PC-3 (cell line): ENCODE data around the gene ING3. TPM values are rescaled to one million over a fixed set of nuclear protein-coding genes. Genes with fewer than 3 reads are reported as not detected.
A peak's percentile ranks its signal among the peaks of the same experiment; 100 is the strongest.

ENCODE experiments used
- ATAC-seq: fragments of 200-7000 bp; cut with Tn5 transposase; 2 replicates; pipeline ENCODE4 v1.9.1; 2020; ENCODE audit warnings: mild to moderate bottlenecking, moderate library complexity
- BruUV-seq: library from RNA; stranded (reverse); fragments of 400-500 nt; replicated peaks from 2 replicates; lab custom pipeline; 2021; lab: Mats Ljungman, UMichigan
- CTCF ChIA-PET: fragments of 300-600 bp; sonication (Branson Sonifier 250); formaldehyde crosslinking; loops from one replicate; lab custom pipeline; 2022; ENCODE audit warnings: antibody characterized with exemption; lab: Charles Lee
- POLR2A ChIA-PET: fragments of 300-600 bp; sonication (Branson Sonifier 250); formaldehyde crosslinking; loops from one replicate; lab custom pipeline; 2022; ENCODE audit warnings: antibody characterized with exemption; ENCODE audit not compliant: unreplicated experiment; lab: Charles Lee
- DNase-seq: peaks from one replicate; pipeline ENCODE4 v3.0.0-alpha.2; 2015
- H2AFZ ChIP-seq: fragments of 300-600 bp; sonication (generic); 2 replicates; pipeline ENCODE4 v1.6.0; 2016; ENCODE audit warnings: antibody characterized with exemption, low read length
- H3F3A ChIP-seq: fragments of 300-600 bp; sonication (generic); one replicate; pipeline ENCODE4 v1.6.0; 2017; ENCODE audit warnings: antibody characterized with exemption, low read length, control low read depth, mild to moderate bottlenecking; ENCODE audit not compliant: unreplicated experiment
- H3K27ac ChIP-seq: fragments of 300-600 bp; sonication (generic); 2 replicates; pipeline ENCODE4 v1.5.1; 2016; ENCODE audit warnings: mild to moderate bottlenecking, low read length
- H3K27me3 ChIP-seq: fragments of 300-600 bp; sonication (generic); 2 replicates; pipeline ENCODE4 v1.6.1; 2016; ENCODE audit warnings: low read length, mixed read lengths
- H3K36me3 ChIP-seq: fragments of 300-600 bp; sonication (generic); 2 replicates; pipeline ENCODE4 v1.6.1; 2016; ENCODE audit warnings: low read depth, mixed run types, low read length, mixed read lengths
- H3K4me1 ChIP-seq: fragments of 300-600 bp; sonication (generic); 2 replicates; pipeline ENCODE4 v1.5.1; 2016; ENCODE audit warnings: low read length; ENCODE audit not compliant: insufficient read depth
- H3K4me2 ChIP-seq: fragments of 300-600 bp; sonication (generic); 2 replicates; pipeline ENCODE4 v1.6.0; 2016; ENCODE audit warnings: low read length
- H3K4me3 ChIP-seq: fragments of 300-600 bp; sonication (generic); 2 replicates; pipeline ENCODE4 v1.5.1; 2016; ENCODE audit warnings: mild to moderate bottlenecking, low read length, mixed read lengths
- H3K79me2 ChIP-seq: fragments of 300-600 bp; sonication (generic); 2 replicates; pipeline ENCODE4 v1.6.1; 2017; ENCODE audit warnings: low read length, mixed read lengths
- H3K9ac ChIP-seq: fragments of 300-600 bp; sonication (generic); 2 replicates; pipeline ENCODE4 v1.6.0; 2016; ENCODE audit warnings: mild to moderate bottlenecking, low read length
- H3K9me2 ChIP-seq: fragments of 300-600 bp; sonication (generic); replicated peaks from 2 replicates; pipeline ENCODE4 v1.6.1; 2016; ENCODE audit warnings: mixed run types, low read length, mixed read lengths
- H3K9me3 ChIP-seq: fragments of 300-600 bp; sonication (generic); 2 replicates; pipeline ENCODE4 v1.6.1; 2016; ENCODE audit warnings: low read length, mixed read lengths
- H4K20me1 ChIP-seq: fragments of 300-600 bp; sonication (generic); 2 replicates; pipeline ENCODE4 v1.6.1; 2016; ENCODE audit warnings: low read length, mixed read lengths
- EZH2 ChIP-seq: fragments of 300-600 bp; sonication (generic); IDR thresholded peaks from one replicate; pipeline ENCODE4 v1.6.1; 2017; ENCODE audit warnings: antibody characterized with exemption, mild to moderate bottlenecking, low read length; ENCODE audit not compliant: unreplicated experiment
- EZH2phosphoT487 ChIP-seq: fragments of 300-600 bp; sonication (generic); IDR thresholded peaks from 2 replicates; pipeline ENCODE4 v1.6.1; 2018; ENCODE audit warnings: mild to moderate bottlenecking, antibody characterized with exemption, low read length, borderline replicate concordance
- intact Hi-C: fragments of 100-400 bp; cut with micrococcal nuclease; formaldehyde crosslinking; loops from 2 replicates; pipeline ENCODE4 v1.9.0; 2023
- total RNA-seq: library from RNA; depleted of rRNA; stranded (reverse); fragments of >200 nt; gene quantifications from 2 replicates; pipeline ENCODE4 v1.2.3, GENCODE V29; 2014
- TF ChIP-seq, protein P1 (sequence below): fragments of 300-600 bp; sonication (generic); conservative IDR thresholded peaks from 2 replicates; pipeline ENCODE4 v1.5.1; 2017; ENCODE audit warnings: antibody characterized with exemption, low read depth, mild to moderate bottlenecking, low read length

Gene ING3
- total RNA-seq, 1 experiment from 2014 or later: 12.8 TPM

DNA sequence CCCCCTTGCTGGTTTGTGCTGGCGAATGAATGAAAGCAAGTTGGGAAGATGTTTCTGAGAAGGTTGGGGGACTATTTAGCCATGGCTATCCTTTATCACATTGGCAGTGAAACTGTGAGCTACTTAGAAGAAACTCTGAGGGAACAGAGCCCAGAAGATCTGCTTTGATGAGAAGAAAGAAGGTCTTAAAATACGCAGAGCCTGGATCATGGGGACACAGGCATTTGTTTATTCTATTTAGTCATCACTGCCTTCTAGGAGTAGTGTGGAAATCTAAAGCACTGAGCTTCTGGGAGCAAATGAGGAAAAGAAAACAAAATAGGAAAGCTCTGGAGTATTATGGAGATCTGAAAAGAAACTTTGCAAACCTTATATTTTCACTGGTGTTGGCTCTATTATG lies 66.4 kb downstream of the ING3 start:
- H3K27me3 ChIP-seq: no peaks in the 10 kb centered on the region
- no peaks in the 10 kb centered on the region for H3K79me2 ChIP-seq
- no peaks in the 10 kb centered on the region for H3K36me3 ChIP-seq
- DNase-seq (peak; percentile 15), ATAC-seq (peak; percentile 60)
- no TSS peak for BruUV-seq
- peaks cover 31% of the 10 kb centered on the region for H3K4me1 ChIP-seq
- intact Hi-C loops: no loop called here
- no peak overlapping the region for H2AFZ ChIP-seq
- H4K20me1 ChIP-seq: no peaks in the 10 kb centered on the region
- ChIA-PET CTCF (no interaction called here), POLR2A (interaction anchor here (0.6 kb wide), 1 partner anchor 60 kb away, joined by 6 read pairs; no protein-coding TSS in a partner anchor)
- no peak overlapping the region for H3K9ac ChIP-seq
- TF ChIP-seq EZH2phosphoT487 (no peak), EZH2 (no peak)
- TF ChIP-seq, protein P1, sequence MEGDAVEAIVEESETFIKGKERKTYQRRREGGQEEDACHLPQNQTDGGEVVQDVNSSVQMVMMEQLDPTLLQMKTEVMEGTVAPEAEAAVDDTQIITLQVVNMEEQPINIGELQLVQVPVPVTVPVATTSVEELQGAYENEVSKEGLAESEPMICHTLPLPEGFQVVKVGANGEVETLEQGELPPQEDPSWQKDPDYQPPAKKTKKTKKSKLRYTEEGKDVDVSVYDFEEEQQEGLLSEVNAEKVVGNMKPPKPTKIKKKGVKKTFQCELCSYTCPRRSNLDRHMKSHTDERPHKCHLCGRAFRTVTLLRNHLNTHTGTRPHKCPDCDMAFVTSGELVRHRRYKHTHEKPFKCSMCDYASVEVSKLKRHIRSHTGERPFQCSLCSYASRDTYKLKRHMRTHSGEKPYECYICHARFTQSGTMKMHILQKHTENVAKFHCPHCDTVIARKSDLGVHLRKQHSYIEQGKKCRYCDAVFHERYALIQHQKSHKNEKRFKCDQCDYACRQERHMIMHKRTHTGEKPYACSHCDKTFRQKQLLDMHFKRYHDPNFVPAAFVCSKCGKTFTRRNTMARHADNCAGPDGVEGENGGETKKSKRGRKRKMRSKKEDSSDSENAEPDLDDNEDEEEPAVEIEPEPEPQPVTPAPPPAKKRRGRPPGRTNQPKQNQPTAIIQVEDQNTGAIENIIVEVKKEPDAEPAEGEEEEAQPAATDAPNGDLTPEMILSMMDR: no peak
- no peak overlapping the region for H3K4me3 ChIP-seq
- no peaks in the 10 kb centered on the region for H3F3A ChIP-seq
- H3K9me2 ChIP-seq: no peaks in the 10 kb centered on the region
- no peaks in the 10 kb centered on the region for H3K9me3 ChIP-seq
- no peak overlapping the region for H3K27ac ChIP-seq
- no peak overlapping the region for H3K4me2 ChIP-seq

DNA sequence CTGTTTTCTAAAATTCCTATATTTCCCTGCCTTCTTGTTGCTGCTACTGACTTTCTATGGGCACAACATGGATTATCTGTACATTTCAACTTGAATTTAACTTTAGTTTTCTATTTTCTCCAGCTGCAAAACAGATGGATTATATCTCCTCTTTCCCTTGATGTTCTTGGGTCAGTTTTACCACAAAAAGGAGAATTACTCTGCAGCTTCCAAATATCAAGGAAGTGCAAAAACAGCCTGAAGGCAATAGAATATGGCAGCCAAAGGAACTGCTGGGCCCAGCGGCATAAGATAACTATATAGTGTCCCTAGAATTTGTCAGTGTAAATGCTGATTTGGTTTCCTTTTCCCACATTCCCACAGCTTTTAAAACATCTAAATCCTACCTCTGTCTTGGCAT lies 67.0 kb downstream of the ING3 start:
- ATAC-seq: no peak
- Histone ChIP-seq H3K4me3 (no peak overlapping the region), H3K9me3 (no peaks in the 10 kb centered on the region), H3K9ac (no peak overlapping the region), H3K9me2 (no peaks in the 10 kb centered on the region), H3K4me1 (peaks cover 31% of the 10 kb centered on the region), H3K27ac (no peak overlapping the region), H3K4me2 (no peak overlapping the region), H3K36me3 (no peaks in the 10 kb centered on the region), H2AFZ (no peak overlapping the region), H3F3A (no peaks in the 10 kb centered on the region), H3K27me3 (no peaks in the 10 kb centered on the region), H4K20me1 (no peaks in the 10 kb centered on the region), H3K79me2 (no peaks in the 10 kb centered on the region)
- no TSS peak for BruUV-seq
- intact Hi-C loops: no loop called here
- CTCF ChIA-PET: no interaction called here
- TF ChIP-seq EZH2 (no peak), EZH2phosphoT487 (no peak)
- TF ChIP-seq, protein P1: no peak
- POLR2A ChIA-PET: interaction anchor here (0.6 kb wide), 1 partner anchor 59 kb away, joined by 6 read pairs; no protein-coding TSS in a partner anchor
- no peak for DNase-seq

DNA sequence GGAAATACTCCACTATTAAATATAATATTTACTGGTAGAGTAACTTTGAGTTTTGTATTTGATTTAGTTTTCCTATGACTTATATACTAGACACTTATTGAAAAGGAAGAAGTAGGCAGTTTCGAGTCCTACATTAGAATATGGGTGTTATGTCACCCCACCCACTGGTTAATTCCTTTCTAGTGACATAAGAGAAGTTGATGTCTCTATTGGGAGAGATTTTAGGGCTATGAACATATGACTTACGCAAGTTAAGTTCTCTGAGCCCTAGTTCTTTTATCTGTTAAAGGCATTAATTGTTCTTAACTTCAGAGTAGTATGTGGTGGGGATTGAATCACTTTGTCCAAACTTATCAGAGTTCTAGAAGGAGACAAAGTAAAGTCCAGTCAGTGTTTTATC lies 68.4 kb downstream of the ING3 start:
- no peaks in the 10 kb centered on the region for H3K79me2 ChIP-seq
- intact Hi-C loops: no loop called here
- POLR2A ChIA-PET: no interaction called here
- DNase-seq (no peak), ATAC-seq (no peak)
- no peak overlapping the region for H3K9ac ChIP-seq
- no peaks in the 10 kb centered on the region for H3F3A ChIP-seq
- TF ChIP-seq EZH2phosphoT487 (no peak), EZH2 (no peak)
- TF ChIP-seq, protein P1: no peak
- CTCF ChIA-PET: no interaction called here
- no peaks in the 10 kb centered on the region for H3K27me3 ChIP-seq
- H2AFZ ChIP-seq: no peak overlapping the region
- no peak overlapping the region for H3K4me2 ChIP-seq
- no peaks in the 10 kb centered on the region for H3K9me2 ChIP-seq
- no peaks in the 10 kb centered on the region for H3K9me3 ChIP-seq
- peaks cover 34% of the 10 kb centered on the region for H3K4me1 ChIP-seq
- H3K27ac ChIP-seq: no peak overlapping the region
- H4K20me1 ChIP-seq: no peaks in the 10 kb centered on the region
- no TSS peak for BruUV-seq
- H3K4me3 ChIP-seq: no peak overlapping the region
- H3K36me3 ChIP-seq: no peaks in the 10 kb centered on the region
